Left ventricle myocardium inferior (tissue), 1 donor: Measurements from ENCODE around the gene SWAP70. TPM values are rescaled to one million over a fixed set of nuclear protein-coding genes. Genes with fewer than 3 reads are reported as not detected.

Source experiments
- DNase-seq: peaks from one replicate; pipeline ENCODE4 v3.0.0-alpha.2; 2020
- H3K27ac ChIP-seq: fragments of 200-600 bp; replicated peaks from 2 replicates; pipeline ENCODE4 v1.8.0; 2021
- H3K27me3 ChIP-seq: fragments of 200-600 bp; 2 replicates; pipeline ENCODE4 v1.8.0; 2021; ENCODE audit warnings: low read depth
- H3K36me3 ChIP-seq: fragments of 200-600 bp; 2 replicates; pipeline ENCODE4 v1.8.0; 2021
- H3K4me1 ChIP-seq: fragments of 200-600 bp; 2 replicates; pipeline ENCODE4 v1.8.0; 2021
- H3K4me3 ChIP-seq: fragments of 200-600 bp; 2 replicates; pipeline ENCODE4 v1.8.0; 2021; ENCODE audit warnings: mild to moderate bottlenecking, moderate library complexity
- H3K9me3 ChIP-seq: fragments of 200-600 bp; replicated peaks from 2 replicates; pipeline ENCODE4 v1.8.0; 2021
- intact Hi-C: fragments of 100-400 bp; cut with micrococcal nuclease; formaldehyde crosslinking; loops from one replicate; pipeline ENCODE4 v1.11.0; 2022
- total RNA-seq: library from RNA; stranded (reverse); fragmentation: NEBNext Ultra II Directional; extraction: Animal tissue kit (Norgen Biotek cat#: 25700); gene quantifications from one replicate; pipeline ENCODE4 v1.2.1, GENCODE V29; 2021
- TF ChIP-seq, protein P1 (sequence below): fragments of 200-600 bp; IDR thresholded peaks from 2 replicates; pipeline ENCODE4 v1.8.0; 2021; ENCODE audit warnings: antibody characterized with exemption, mild to moderate bottlenecking, borderline replicate concordance
- donor health status: DM: no; HTN: yes; CAD: no; lungs with severe emphysema.

The SWAP70 gene
- total RNA-seq, 1 donor from 2014 or later, result 20.6 TPM

DNA sequence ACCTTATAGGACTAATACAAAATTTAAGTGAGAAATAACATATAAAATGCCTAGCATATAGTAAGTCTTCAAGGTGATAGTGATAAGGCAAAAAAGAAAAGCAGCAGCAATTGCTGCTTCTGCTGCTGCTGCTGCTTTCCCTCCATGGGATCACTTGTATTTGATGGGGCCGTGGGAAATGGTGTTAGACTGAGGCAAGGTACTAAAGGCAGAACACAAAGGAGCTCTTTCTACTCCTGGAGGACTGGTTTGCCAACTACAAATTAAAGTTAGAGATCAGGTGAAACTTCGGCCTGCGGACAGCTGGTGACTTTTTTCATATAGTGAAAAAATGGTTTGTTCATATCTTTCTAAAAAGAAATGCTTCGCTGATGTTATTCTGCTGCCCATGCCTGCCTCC is 46.3 kb downstream of the SWAP70 start:
- Histone ChIP-seq H3K27ac (no peak overlapping the region), H3K27me3 (no peaks in the 10 kb centered on the region), H3K9me3 (no peaks in the 10 kb centered on the region), H3K4me1 (peaks cover 50% of the 10 kb centered on the region), H3K36me3 (peaks cover 6% of the 10 kb centered on the region), H3K4me3 (no peak overlapping the region)
- TF ChIP-seq, protein P1, sequence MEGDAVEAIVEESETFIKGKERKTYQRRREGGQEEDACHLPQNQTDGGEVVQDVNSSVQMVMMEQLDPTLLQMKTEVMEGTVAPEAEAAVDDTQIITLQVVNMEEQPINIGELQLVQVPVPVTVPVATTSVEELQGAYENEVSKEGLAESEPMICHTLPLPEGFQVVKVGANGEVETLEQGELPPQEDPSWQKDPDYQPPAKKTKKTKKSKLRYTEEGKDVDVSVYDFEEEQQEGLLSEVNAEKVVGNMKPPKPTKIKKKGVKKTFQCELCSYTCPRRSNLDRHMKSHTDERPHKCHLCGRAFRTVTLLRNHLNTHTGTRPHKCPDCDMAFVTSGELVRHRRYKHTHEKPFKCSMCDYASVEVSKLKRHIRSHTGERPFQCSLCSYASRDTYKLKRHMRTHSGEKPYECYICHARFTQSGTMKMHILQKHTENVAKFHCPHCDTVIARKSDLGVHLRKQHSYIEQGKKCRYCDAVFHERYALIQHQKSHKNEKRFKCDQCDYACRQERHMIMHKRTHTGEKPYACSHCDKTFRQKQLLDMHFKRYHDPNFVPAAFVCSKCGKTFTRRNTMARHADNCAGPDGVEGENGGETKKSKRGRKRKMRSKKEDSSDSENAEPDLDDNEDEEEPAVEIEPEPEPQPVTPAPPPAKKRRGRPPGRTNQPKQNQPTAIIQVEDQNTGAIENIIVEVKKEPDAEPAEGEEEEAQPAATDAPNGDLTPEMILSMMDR, result no peak
- no peak for DNase-seq
- intact Hi-C loops, result loop anchor here (10.0 kb wide), 1 partner anchor 45 kb away; the partner anchor contains the start of gene SWAP70

DNA sequence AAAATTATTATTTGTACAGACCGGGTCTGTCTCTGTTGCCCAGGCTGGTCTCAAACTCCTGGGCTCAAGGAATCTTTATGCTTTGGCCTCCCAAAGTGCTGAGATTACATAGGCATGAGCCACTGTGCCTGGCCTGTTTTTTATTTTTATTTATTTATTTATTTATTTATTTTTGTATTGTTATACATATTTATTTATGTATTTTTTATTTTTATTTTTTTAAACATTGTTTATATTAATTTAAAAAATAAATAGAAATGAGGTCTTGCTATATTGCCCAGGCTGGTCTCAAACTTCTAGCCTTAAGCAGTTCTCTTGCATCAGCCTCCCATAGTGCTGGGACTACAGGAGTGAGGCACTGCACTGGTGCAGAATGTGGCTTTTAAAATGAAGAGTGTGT is 47.0 kb downstream of the SWAP70 start:
- no peak for DNase-seq
- H3K4me1 ChIP-seq, result peaks cover 51% of the 10 kb centered on the region
- intact Hi-C loops, result loop anchor here (10.0 kb wide), 1 partner anchor 46 kb away; the partner anchor contains the start of gene SWAP70
- H3K36me3 ChIP-seq, result peaks cover 11% of the 10 kb centered on the region
- H3K27me3 ChIP-seq, result no peaks in the 10 kb centered on the region
- H3K4me3 ChIP-seq, result no peak overlapping the region
- H3K27ac ChIP-seq, result no peak overlapping the region
- TF ChIP-seq, protein P1, result no peak
- H3K9me3 ChIP-seq, result no peaks in the 10 kb centered on the region

DNA sequence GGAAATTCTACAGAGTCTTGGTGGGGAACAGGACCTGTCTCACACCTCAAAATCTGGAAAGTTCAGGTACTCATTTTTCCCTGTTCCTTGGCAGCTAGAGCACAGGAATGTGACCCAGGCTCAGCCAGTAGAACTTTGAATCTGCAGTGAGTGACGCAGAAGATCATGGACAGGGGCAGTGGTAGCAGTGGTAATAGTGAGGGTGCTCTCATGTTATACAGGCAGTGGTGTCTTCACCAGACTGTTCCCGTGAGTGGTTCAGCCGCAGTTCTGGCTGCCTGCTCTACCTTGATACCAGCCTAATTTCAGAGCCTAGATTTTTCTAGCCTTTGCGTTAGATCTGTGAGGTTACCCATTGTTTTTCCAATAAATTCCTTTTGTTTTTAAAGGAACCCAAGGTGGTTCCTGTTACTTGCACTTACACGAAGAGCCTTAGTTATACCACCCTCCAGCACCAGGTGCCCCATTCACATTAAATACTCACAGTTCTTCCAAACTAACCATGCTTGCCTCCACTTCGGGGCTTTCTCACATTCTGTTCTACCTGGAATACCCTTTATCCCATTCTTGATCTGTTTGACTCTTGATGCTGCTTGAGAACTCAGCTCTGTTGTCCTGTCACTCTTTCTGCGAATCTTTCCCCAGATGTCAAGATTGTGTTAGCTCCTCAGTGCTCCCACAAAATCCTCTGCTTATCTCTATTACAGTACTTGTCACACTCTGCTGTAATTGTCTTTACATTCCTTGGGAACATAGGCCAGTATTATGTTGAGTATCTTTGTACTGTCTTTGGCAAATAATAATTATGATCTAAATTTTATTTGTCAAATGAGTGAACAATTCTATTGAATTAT is 47.8 kb downstream of the SWAP70 start:
- intact Hi-C loops, result loop anchor here (10.0 kb wide), 1 partner anchor 47 kb away; the partner anchor contains the start of gene SWAP70
- TF ChIP-seq, protein P1, result no peak
- no peak for DNase-seq
- peaks cover 11% of the 10 kb centered on the region for H3K36me3 ChIP-seq
- peaks cover 60% of the 10 kb centered on the region for H3K4me1 ChIP-seq
- no peak overlapping the region for H3K27ac ChIP-seq
- H3K27me3 ChIP-seq, result no peaks in the 10 kb centered on the region
- H3K4me3 ChIP-seq, result no peak overlapping the region
- no peaks in the 10 kb centered on the region for H3K9me3 ChIP-seq

DNA sequence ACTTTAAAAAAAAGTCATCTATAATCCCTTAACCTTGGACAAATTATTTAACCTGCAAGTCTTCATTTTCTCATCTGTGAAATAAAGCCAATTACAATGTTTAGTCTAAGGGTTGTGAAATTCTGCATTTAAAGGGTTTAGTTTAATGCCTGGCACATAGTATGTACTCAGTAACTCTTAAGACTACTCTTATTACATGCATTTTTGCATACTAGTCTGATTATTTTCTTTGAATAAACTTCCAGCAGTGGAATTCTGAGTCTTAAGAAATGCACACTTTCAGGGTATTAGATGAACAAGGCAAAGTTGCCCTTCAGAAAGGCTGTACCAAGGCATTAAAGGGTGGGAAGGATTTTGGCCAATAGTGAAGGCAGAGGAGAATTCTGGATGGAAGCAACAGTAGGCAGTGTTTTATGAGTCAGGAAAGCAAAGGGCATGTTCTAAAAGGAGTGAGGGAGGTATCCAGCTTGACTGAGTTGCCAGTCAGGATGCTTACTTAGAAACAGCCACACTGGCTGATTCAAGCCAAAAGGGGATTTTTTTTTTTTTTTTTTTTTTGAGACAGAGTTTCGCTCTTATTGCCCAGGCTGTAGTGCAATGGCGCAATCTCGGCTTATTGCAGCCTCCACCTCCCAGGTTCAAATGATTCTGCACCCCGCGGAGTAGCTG is 50.5 kb downstream of the SWAP70 start:
- Histone ChIP-seq H3K27ac (no peak overlapping the region), H3K4me3 (no peak overlapping the region), H3K36me3 (peaks cover 11% of the 10 kb centered on the region), H3K9me3 (no peaks in the 10 kb centered on the region), H3K27me3 (no peaks in the 10 kb centered on the region), H3K4me1 (peaks cover 71% of the 10 kb centered on the region)
- TF ChIP-seq, protein P1, result no peak
- intact Hi-C loops, result loop anchor here (10.0 kb wide), 1 partner anchor 50 kb away; the partner anchor contains the start of gene SWAP70
- DNase-seq, result no peak

DNA sequence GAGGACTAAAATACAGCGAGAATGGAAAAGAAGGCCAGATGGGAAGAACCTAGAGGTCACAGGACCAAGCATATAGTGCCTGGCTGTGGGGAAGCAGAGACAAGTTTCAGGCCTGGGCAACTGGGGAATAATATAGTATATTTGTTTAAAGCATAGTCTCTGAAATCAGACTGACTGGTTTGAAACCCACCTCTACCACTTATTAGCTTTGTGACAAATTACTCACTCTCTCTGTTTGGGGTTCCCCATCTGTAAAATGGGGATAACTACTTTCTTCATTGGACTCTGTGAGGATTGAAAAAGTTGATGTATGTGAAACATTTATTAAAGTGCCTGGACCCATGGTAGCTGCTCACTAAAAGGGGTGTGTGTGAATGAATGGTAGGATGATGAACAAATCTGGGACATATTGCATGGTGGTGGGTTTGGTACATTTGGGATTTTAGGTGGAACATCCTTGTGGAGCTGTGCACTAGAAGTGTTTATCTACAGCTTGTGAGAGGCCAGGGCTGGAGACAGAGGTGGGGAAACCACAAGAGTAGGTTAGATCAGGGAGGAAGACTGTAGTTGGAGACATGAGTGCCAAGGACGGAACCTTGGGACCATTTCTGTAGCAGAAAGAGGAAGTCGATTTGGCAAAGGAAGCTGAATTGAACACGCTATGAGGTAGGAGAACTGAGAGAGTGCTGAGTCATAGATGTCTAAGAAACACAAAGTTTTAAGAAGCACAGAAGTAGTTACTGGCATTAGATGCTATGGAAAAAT is 52.6 kb downstream of the SWAP70 start:
- TF ChIP-seq, protein P1, result no peak
- intact Hi-C loops, result loop anchor here (10.0 kb wide), 1 partner anchor 52 kb away; the partner anchor contains the start of gene SWAP70
- peaks cover 75% of the 10 kb centered on the region for H3K4me1 ChIP-seq
- no peak overlapping the region for H3K4me3 ChIP-seq
- DNase-seq, result no peak
- H3K36me3 ChIP-seq, result peaks cover 15% of the 10 kb centered on the region
- H3K9me3 ChIP-seq, result no peaks in the 10 kb centered on the region
- no peaks in the 10 kb centered on the region for H3K27me3 ChIP-seq
- H3K27ac ChIP-seq, result peak overlapping the region; percentile 82
